CD1c-positive myeloid dendritic cell (primary cell): ENCODE measurements around the gene ABO.
"Not testable (repeated sequence)": the region's sequence is repeated elsewhere in the genome, so short reads cannot be mapped to it uniquely, and the experiment has no call there.

Experiments
- DNase-seq: peaks from one replicate; pipeline ENCODE4 v3.0.0-alpha.2; 2016; ENCODE audit errors: extremely low spot score

ABO gene

DNA sequence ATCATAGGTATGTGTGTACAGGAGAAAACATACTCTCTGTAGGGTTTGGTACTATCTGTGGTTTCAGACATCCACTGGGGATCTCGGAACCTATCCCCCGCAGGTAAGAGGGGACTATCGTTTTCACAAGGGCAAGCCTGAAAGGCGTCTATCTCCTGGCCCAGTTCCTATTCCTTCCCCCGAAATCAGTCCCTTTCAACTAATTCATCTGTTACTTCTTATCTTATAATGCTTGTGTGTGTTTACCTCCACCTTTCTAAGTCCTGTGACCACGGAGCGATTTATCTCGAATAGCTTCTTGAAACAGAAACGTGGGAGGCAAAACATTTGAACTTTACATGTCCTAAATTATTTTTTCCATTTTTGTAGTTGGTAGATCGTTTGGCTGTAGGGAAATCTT, 11.4 kb downstream of the ABO start:
- DNase-seq, result no peak

DNA sequence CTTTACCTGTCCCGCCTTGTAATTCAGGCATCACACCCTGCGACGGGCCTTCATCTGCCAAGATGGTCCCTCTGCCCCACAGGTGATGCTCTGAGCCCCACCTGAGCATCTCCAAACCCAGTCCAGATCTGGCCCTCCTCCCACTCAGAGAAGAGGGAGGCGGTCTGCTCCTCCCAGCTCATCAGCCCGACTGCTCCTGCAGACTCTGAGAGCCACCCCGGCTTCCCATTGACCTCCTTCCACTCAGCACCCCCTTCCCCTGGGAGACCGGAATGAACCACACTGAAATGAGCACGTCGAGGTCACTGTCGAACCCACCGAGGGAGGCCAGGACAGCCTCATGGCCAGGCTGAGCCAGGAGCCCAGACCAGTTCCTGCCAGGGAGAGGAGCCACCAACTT, 12.8 kb downstream of the ABO start:
- no peak for DNase-seq

DNA sequence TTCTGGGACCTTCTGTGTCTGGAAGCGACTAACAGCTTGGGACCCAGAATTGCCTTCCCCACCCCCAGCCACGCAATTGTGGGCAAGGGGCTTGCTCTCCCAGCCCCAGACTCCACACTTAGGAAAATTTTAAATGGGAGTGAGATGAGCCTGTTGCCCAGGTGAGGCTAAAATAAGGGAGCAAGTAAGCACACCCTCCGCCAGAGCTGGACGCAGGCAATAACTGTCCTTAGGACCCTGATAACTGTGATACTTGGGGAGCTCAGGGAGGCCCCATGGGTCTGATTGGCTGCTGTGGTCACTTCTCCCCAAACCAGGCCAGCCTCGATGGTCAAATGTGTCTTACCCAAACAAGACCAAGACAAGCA, 13.3 kb downstream of the ABO start:
- no peak for DNase-seq

DNA sequence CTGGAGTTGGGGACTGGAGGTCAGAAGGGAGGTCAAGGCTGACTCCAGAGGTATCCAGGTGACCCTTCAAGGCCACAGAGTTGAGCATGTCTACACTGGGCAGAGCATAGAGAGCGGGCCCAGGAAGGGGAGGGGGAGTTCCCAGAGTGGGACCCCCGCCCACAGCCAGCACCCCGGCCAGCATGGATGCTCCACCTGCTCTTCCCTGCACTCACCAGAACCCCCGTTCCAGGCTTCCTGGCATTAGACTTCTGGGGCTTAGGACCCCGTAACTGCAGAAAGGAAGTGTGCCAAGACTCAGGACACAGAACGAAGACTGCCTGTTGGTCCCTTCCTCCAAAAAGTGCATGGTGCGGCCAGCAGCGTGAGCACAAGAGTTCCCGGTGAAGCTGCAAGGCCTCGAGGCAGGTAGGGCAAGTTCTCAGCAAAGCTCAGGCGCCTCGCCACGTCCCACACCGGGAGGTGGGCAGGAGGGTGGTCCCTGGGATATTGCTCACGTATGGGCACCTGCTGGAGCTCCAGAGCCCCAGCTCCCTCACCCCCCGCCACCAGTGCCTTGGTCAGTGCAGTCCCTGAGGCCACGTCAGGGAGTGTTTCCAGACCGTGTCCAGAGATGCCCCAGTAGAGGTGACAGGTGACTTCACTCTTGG, 13.8 kb downstream of the ABO start:
- DNase-seq, result no peak

DNA sequence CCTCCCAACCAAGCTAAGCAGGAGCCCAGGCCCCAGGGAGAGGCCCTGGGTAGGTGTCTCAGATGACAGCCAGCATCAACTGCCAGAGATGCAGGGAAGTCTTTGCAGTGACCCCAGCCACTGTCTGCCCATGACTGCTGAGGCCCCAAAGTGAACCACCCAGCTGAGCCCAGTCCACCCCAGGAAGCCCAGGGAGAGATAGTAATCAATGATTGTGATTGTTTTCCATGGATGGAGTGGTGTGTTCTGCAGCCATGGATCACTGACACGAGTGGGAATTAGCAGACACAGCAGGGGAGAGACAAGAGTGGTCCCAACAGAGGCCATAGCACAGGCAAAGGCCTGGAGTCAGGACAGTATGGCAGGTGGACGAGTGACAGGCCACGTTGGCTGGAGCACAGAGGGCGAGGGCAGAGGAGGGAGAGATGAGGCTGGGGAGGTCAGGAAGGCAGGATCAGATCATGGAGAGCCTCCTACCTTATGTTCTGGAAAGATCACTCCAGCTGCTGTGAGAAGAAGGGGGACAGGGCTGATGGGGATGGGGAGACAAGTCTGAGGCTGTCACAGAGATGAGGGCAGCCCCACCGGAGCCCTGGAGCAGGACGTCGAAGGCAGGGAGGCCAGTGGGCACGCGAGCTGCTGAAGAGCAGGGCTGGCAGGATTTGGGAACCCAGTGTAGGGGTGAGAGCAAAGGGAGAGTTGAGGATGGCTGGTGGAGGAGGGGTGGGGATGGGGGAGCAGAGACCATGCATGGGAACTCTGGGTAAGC, 14.5 kb downstream of the ABO start:
- DNase-seq, result no peak

DNA sequence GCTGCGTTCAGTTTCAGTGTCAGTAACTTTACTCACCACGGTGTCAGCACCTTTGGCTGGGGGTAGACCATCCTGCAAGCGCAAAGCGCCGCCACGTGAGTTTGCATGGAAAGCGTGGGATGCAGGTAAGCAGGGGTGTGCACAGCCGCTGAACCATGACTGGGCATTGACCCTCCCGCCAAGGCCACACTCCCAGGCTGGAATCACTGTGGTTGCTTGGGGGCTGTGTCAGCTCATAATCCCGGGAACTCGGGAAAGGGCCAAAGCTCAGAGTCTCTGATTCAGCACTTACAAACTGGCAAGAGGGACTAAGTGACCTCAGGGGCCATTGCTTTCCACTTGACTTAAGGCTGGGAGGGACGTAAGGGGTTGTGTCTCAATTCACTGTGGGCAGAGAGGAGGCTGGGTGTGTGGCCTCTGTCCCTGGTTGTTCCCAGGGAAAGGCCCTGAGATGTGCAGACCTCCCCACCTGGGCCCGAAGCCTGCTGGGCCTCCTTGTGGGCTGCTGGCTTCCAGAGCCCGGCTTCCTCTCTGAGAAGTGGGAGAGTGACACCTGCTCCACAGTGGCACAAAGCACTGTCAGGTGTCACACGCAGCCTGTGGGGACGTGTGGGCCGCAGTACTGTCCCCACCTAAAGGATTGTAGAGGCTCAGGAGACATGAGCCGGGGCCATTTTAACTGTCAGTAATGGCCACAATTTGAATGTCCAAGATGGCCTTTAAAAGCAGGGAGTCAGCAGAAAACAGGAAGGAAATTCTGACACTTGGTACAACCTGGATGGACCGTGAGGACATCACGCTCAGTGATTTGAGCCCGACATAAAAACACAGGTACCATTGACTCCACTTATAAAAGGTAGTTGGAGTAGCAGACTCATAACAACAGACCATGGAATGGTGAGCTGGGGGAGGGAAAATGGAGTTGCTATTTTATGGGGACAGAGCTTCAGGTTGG, 16.7 kb downstream of the ABO start:
- no peak for DNase-seq

DNA sequence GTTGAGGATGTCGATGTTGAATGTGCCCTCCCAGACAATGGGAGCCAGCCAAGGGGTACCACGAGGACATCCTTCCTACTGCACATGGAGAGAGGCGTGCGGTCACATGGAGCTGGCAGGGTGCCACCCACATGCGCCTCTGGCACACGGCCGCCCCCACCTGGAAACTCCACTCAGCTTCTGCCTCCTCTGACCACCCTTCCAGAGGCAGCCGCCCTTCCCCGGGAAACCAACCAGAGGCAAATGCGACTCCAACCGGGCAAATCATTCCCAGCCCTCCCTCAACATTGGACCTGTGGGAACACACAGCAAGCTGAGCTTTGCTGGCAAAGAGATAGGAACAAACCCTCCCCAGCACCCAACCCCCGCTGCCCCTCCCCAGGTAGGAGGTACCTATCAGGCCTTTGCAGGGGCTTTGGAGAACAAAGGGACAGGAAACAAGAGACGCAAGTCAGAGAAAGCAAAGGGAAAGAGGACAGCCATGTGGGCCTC, 17.5 kb downstream of the ABO start:
- DNase-seq, result no peak

DNA sequence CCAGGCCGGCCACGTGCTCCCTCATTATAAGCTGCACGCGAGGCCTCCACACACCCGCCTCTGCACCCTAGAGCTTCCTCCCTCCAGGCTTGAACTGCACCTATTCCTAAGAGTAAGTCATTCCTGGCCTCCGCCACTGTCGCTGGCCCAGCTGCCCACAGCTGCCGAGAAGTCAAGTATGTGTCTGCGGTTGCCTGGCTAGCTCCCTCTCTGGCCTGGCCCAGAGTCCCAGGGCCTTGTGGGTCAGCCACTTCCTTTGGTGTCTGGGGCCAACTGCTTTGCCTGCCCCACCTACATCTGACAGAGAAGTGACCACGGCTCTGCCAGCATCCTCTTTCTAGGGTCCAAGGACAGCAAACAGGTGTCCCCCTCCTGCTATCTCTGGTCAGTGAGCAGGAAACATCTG, 18.3 kb downstream of the ABO start:
- no peak for DNase-seq

DNA sequence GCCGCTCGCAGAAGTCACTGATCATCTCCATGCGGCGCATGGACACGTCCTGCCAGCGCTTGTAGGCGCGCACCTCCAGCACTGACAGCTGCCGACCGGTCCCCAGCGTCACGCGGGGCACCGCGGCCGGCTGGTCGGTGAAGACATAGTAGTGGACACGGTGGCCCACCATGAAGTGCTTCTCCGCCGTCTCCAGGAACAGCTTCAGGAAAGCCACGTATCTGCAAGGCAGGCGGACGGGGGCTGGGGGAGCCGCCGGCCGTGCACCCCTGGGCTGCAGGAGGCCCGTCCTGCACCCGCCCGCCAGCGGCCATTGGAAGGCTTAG, 18.9 kb downstream of the ABO start:
- no peak for DNase-seq

DNA sequence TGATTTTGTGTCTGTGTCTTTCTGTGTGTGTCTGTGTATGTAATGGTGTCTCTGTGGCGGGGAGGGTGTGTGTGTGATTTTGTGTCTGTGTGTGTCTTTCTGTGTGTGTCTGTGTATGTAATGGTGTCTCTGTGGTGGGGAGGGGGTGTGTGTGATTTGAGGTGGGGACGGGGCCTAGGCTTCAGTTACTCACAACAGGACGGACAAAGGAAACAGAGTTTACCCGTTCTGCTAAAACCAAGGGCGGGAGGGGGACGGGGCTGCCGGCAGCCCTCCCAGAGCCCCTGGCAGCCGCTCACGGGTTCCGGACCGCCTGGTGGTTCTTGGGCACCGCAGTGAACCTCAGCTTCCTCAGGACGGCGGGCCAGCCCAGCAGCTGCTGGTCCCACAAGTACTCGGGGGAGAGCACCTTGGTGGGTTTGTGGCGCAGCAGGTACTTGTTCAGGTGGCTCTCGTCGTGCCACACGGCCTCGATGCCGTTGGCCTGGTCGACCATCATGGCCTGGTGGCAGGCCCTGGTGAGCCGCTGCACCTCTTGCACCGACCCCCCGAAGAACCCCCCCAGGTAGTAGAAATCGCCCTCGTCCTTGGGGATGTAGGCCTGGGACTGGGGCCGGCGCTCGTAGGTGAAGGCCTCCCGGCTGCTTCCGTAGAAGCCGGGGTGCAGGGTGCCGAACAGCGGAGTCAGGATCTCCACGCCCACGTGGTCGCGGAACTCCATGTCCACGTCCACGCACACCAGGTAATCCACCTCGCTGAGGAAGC, 19.4 kb downstream of the ABO start:
- DNase-seq, result no peak

DNA sequence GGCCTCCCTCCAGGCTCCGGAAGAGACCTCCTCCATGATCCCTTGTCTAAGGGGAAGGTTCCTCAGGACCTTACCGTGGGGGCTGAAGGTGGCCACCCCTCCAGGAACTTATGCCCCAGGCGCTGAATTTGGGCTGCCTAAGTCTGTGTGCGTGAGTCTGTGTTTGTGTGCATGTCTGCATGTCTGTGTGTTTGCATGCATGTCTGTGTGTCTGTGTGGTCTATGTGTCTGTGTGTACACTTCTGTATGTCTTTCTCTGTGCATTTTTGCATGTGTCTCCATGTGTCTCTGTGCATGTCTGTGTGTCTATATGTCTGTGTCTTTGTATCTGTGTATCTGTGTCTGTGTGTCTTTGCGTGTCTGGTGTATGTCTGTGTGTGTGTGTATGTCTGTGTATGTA, 20.5 kb downstream of the ABO start:
- DNase-seq, result no peak

DNA sequence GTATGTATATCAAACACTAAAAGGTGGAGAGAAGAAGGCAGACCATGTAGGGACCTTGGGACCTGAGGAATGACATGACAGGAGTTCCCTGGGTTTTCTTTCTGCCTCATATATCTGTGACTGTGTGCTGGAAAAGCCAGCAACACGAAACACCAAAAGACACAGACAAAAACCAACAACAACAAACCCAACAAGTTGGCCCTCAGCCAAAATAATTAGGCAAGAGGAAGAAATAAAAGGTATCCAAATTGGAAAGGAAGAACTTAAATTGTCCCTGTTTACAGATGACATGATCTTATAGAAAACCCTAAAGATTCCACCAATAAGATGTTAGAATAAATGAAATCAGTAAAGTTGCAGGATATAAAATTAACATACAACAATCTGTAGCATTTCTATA, 21.7 kb downstream of the ABO start:
- DNase-seq, result no peak

DNA sequence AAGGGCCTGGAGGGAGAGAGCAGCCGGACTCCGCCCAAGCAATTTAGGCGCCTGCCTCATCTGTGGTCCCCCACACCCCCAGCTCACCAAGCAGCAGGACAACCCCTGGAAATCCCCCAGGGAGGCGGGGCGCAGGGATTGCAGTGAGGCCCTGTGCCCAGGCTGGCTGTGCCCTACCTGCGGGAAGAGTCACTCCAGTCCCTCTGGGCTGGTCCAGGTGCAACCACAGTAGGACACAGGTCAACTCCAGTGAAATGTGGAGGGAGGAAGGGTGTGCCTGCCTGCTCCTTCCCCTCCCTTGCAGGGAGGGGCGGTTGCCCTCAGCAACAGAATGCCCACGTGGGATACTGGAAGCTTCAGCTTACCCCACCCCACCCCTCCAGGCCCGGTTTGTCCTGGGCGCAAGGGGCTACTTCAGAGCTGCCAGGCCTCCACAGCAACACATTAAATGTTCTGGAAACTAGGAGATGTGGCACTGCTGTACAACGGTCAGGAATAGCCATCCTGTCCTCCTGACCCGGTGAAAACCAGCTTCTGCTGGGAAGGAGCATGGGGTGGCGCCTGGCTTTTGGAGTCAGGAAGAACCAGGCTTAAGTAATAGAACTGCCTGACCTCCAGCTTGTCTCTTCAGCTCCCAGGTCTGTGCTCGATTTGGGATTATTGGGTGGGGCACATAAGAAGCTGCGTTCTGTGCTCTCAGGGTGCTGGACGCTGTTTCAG, 22.5 kb downstream of the ABO start:
- no peak for DNase-seq

DNA sequence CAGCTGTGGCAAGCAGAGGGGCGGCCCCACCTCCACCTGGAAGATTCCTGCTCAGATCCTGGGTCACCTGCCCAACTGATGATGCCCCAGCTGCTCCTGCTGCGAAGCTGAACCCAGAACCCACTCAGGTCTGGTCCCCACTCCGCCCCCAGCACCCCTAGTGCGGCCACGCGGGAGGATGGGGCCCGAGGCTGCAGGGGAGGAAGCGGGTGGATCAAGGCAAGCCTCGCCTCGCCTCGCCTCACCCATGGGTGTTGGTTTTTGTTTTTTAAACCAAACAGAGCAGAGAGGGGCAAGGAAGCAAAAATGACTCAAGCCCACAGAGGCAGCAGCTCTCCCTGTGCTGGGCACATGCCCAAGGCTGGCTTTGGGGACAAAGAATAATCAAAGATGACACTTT, 23.2 kb downstream of the ABO start:
- no peak for DNase-seq

DNA sequence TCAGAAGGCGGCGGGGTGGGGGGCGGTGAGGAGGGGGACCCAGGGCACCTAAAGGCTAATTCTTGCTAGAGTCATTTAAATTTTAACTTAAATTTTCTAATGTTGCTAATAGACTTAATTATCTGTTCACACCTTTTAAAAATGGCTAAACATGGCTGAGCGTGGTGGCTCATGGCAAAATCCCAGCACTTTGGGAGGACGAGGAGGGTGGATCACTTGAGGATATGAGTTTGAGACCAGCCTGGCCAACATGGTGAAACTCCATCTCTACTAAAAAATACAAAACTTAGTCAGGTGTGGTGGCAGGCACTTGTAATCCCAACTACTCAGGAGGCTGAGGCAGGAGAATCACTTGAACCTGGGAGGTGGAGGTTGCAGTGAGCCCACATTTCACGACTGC, 23.8 kb downstream of the ABO start:
- not testable (repeated sequence) for DNase-seq

DNA sequence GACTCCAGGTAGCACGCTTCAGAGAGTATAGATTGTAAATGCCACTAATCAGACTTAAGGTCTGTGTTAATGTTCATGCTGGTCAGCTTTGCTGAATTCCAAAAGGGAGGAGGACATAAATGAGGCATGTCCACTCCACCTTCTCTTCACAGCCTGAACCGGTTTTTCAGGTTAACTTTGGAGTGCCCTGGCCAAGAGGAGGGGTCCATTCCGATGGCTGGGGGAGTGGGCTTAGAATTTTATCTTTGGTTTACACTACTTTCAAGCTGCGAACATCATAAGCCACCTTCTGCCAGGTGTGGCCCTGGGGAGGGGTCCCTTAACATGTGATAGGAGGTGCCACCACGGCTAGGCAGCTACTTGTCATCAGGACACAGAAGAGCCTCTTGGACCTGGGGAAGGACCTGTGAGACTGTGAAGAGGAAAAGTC, 24.2 kb downstream of the ABO start:
- no peak for DNase-seq

DNA sequence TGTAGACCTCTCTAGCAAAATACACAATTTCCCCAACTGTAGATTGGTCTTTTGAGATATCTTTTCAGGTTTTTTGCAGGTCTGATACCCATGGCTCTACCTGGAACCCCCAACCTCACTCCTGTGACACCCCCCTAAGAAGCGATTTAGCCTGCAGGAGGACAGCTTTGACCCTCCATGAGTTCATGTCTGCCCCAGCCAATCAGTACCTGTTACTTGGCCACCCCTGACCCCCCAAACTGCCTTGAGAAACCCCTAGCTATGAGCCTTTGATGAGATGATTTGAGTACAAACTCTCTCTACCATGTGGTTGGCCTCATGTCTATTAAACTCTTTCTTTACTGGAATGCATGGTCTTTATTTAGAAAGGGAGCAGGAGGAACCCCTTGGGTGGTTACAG, 25.7 kb downstream of the ABO start:
- DNase-seq, result no peak

DNA sequence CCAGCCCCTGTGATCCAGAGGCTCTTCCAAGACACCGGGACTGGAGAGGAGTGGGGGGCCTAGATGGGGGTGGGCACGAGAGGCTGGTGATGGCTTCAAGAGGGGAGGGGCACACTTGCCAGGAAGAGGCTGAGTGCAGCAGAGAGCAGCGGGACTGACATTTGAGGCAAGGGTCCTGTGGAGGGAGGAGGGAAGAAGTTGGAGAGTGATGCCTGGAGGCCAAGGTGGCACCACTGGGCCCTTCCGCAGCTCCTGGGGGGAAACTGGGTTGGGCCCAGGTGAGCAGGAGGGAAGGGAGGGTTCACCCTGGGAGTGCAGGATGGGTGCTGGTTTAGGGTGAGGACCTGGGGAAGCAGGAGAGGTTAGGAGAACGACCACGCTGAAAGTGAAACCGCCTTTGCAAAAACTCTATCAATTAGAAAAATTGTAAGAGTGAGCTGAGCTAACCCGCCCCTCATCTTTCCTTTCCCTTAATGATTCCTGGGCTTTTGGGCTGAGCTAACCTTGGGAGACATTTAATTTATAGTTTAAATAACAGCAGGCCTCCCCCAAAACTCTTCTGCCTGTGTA, 26.2 kb downstream of the ABO start:
- no peak for DNase-seq

DNA sequence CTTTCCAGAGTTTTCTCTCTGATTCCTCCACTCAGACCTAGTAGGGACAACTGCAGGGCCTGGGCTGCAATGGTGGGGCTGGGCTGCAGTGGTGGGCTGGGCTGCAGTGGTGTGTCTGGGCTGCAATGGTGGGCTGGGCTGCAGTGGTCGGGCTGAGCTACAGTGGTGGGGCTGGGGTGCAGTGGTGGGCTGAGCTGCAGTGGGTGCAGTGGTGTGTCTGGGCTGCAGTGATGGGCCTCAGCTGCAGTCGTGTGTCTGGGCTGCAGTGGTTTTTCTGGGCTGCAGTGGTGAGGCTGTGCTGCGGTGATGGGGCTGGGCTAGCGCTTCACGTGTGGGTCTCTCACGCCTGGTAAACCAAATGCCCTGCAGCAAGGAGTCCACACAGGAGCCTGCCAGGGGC, 27.4 kb downstream of the ABO start:
- no peak for DNase-seq

DNA sequence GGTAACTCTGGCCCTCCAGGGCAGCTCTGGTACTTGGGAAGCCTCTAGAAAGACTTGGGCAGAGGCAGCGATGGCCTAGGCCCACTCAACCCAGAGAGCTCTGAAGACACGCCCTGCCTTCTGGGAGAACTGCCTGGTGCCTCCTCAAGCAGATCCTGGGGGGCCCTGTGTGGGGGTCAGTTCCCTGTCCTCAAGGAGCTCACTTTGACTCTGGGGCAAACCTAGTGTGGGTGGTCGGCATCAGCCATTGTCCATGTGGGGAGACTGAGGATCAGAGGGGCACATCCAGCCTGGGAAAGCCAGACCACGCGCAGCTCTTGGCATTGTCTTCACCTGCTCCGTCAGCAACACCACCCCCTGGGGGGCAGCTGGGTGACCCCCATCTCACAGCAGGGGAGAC, 28.0 kb downstream of the ABO start:
- no peak for DNase-seq

DNA sequence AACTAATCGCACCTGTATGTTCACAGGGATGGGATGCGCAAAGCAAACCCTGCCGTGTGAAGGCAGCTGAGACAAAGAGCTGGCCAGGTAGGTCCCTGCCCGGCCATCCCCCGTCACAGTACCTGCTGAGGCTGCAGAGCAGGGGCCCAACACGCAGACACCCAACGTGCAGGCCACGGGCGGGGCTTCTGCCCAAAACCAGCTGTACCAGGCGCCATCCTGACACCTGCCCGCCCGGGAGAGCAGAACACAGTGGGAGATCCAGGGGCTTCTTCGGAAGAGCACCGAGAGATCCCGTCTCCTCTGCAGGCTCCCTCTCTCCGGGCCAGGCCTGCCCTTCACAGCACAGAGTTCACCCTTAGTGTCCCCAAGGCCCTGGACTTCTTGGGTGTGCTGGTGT, 28.4 kb downstream of the ABO start:
- no peak for DNase-seq
